Stimulated activated CD8-positive, alpha-beta memory T cell treated with anti-CD3 and anti-CD28 coated beads, Interleukin-7, amount 100 ng/mL, for 1 hour (primary cell): ENCODE data around the gene TNNI2.
"Not testable (repeated sequence)": the region's sequence is repeated elsewhere in the genome, so short reads cannot be mapped to it uniquely, and the experiment has no call there.

Experiments used
- DNase-seq, 2 donors: peaks; one replicate each; pipeline ENCODE4 v3.0.0-alpha.2; 2020; ENCODE audit warnings: low read depth in 2 of 2

Gene TNNI2

GRCh38 chr11:1838426-1839144 is at the start of gene TNNI2:
Gene TNNI2 (plus strand): TSS chr11:1838981. CDS start chr11:1839697, 716 bp downstream.
- DNase-seq, result no peak

DNA sequence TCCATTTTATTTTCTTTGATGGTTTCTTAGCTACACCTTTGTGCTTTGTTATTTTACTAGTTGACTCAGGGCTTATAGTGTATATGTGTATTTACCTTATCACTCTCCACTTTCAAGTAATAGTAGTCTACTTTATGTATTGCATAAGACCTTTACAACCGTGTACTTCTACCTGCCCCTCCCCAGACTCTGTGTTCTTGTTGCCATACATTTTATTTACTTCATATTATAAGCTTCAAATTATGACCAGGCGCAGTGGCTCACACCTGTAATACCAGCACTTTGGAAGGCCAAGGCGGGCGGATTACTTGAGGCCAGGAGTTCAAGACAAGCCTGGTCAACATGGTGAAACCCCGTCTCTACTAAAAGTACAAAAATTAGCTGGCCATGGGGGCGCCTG is 46.9 kb upstream of the TNNI2 start:
- no peak for DNase-seq

GRCh38 chr11:1792461-1792860 is 46.3 kb upstream of the TNNI2 start:
- no peak for DNase-seq

- no peak for DNase-seq
Measured at GRCh38 chr11:1793081-1793480, 45.7 kb upstream of the TNNI2 start.

GRCh38 chr11:1796413-1797011 is 42.3 kb upstream of the TNNI2 start:
- DNase-seq, result no peak

DNA sequence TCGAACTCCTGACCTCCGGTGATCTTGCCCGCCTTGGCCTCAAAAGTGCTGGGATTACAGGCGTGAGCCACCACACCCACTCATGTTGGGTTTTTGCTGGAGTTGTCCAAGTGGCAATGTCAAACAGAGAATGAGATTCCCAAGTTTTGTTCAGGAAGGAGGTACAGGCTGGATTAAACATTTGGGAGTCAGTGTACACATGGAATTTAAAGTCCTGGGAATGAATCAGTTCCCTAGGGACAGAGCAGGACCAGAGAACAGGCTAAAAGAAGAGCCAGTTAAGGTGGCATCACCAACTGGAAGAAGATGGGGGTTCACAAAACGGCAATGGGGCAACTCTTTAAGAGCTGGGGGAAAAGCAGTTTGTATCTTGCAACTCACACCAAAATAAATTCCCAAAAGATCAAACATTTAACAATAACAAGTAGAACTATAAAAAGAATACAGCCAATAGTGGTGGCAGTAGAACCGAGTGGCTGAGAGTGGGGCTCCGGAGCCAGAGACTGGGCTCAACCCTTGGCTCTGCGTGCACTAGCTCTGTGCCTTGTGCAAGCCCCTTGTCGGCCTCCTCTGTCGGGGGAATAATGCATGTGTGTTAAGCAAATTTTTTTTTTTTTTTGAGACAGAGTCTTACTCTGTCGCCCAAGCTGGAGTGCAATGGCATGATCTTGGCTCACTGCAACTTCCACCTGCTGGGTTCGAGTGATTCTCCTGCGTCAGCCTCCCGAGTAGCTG is 41.2 kb upstream of the TNNI2 start:
- DNase-seq, result no peak

GRCh38 chr11:1803246-1803645 is 35.5 kb upstream of the TNNI2 start:
- no peak for DNase-seq

GRCh38 chr11:1803835-1804519 is 34.8 kb upstream of the TNNI2 start:
- not testable (repeated sequence) for DNase-seq

GRCh38 chr11:1805525-1805924 is 33.3 kb upstream of the TNNI2 start:
- no peak for DNase-seq

GRCh38 chr11:1807264-1807995 is 31.4 kb upstream of the TNNI2 start:
- no peak for DNase-seq

DNA sequence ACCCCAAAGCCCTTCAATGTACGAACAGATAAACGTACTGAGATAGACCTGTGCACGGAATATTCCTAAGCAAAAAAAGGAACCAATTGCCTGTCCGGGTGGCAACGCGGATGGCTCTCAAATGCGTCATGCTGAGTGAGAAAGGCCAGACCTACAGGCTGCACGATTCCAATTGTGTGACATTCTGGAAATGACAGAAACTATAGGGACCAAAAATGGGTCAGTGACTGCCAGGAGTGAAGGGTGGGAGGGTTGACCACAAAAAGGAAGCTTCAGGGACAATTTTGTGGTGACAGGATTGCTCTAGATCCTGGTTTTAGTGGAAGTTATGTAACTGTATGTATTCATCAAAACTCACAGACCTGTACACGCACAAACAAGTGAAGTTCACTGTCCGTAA is 28.0 kb upstream of the TNNI2 start:
- no peak for DNase-seq

DNA sequence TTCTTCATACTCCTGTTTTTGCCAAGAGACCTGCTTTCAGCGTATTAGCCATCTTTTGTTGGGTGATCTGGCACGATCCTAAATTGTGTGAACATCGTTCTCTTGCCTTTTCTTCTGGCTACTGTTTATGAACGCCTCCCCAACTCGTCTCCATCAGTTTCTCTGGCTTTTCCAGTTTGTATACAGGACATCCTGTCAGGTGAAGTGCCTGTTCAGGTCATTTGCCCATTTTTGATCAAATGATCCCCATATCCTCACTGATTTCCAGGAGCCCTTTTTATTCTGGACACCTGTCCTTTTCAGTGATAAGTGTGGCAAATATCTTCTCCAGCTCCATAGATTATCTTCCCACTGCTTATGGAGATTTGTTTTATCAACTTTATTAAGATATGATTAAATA is 26.5 kb upstream of the TNNI2 start:
- DNase-seq, result no peak

DNA sequence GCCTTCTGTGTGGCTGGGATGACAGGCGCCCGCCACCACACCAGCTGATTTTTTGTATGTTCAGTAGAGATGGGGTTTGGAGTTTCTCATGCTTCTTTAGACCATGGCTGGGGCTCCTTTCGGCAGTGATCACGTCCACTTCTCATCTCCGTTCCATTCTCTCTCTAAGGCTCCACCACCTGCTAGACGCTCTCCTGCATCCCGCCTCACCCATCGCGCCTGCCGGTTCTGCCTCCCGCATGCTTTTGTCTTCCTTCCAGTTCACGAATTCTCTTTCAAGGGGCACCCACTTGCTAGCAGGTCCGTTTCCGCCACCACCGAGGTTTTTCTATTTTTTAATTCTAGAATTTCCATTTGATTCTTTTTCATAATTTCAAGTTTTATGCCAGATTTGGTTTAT is 26.0 kb upstream of the TNNI2 start:
- DNase-seq, result no peak

- DNase-seq, result not testable (repeated sequence)
Measured at GRCh38 chr11:1813356-1813755, 25.4 kb upstream of the TNNI2 start.

DNA sequence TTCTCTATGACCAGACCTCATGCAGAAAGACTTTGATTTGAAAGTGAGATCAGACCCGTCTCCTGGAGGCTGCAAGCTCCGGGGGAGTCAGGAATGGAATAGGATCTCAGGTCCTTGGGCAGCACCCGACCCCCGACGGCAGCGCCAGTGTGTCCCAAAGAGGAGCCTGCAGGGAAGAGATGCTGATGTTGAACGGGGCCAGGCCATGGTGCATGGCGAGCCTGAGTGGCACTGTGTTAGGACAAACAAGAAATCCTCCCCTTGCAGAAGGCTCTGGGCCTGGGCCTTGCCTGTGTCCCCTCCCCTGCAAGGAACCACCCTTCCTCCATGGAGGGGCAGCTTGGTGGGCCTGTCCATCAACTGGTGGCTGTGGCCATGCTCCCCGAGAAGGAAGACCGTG is 24.1 kb upstream of the TNNI2 start:
- no peak for DNase-seq

GRCh38 chr11:1815311-1815710 is 23.5 kb upstream of the TNNI2 start:
- no peak for DNase-seq

DNA sequence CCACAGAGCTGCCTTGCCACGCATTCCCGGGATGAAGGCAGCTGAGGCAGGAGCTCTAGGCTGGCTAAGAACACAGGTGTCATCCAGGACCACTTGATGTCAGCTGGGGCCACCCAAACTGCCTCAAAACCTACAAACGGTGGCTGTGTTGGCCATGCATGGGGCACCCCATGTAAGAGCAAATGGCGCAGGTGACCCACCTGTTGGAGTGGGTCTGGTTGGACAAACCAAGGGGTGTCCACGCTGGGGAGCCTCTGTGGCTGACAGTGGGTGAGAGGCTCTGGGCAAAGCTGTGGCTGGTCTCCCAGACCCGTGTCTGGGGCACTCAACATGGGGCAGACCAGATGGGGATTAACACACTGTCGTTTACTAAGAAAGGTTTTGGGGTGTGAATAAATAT is 23.0 kb upstream of the TNNI2 start:
- no peak for DNase-seq

DNA sequence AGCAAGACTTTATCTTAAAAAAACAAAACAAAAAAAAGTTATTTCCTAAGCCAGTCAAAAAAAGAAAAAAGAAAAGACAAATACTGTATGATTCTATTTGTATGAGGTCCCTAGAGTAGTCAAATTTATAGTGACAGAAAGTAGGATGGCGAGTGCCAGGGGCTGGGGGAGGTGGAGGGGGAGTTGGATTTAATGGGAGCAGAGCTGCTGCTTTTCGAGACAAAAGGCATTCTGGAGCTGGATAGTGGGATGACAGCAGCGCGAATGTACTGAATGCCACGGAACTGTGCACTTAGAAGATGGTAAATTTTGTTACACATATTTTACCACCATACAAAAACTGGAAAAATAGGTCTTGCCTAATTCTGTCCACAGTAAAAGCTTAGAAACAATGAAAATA is 21.8 kb upstream of the TNNI2 start:
- no peak for DNase-seq

DNA sequence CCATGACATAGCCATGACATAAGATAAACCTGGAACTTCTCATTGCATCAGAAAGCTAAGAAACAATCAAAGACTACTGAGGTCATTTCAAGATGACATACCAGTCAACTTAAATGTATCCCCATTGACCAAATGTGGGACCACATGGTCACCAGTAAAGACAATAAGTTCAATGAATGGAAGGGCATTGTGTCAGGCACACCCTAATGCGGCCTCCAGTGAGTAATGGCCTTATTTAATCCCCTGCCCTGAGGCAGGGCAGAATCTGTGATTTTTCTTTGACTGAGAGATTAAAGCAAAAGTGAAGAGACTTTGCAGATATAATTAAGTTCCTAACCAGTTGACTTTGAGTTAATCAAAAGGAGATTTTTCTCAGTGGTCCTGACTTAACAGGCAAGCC is 21.3 kb upstream of the TNNI2 start:
- no peak for DNase-seq

GRCh38 chr11:1819074-1819473 is 19.7 kb upstream of the TNNI2 start:
- DNase-seq, result no peak

DNA sequence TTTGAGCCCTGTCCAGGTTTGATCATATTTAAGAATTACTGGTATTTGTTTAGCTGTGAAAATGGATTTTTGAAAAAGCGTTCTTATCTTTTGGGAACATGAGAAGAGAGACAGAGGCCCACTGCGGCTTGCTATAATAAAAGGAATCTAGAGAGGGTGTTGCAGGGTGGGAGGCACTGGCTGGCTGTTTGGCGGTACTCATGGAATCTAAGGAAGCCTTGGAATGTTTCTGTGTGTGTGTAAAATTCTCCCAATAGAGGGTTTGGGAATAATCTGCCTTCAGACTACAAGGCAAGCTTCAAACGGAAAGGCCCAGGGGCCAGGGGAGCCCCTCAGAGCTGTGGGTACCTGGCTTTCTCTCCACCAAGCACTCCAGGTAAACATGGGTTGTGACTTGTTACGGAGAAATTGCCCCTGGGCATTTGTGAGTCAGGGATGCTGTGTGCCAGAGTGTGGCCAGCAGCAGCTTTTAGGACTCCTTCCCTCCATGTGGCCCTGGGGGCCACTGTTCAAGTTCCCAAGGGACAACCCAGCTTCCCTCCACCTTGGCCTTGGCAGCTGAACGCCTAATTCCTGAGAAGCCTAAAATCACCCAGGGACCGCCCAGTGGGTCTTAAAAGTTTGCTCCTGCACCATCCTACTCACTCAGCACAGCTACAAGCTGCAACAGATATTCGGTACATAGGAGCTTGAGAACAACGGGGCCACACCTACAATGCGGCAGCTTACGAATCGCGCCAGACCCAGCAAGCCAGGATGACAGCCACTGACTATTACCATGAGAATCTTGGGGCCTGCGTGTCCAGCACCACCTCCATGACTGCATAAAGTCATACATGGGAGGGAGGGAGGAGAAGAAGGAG is 18.1 kb upstream of the TNNI2 start:
- no peak for DNase-seq
